ENCODE data around the gene TUBB6. TPM values are rescaled to one million over a fixed set of nuclear protein-coding genes. Genes with fewer than 3 reads are reported as not detected.
A peak's percentile ranks its signal among the peaks of the same experiment; 100 is the strongest.

Gene TUBB6
- total RNA-seq, 1 experiment from 2014 or later = 149 TPM

DNA sequence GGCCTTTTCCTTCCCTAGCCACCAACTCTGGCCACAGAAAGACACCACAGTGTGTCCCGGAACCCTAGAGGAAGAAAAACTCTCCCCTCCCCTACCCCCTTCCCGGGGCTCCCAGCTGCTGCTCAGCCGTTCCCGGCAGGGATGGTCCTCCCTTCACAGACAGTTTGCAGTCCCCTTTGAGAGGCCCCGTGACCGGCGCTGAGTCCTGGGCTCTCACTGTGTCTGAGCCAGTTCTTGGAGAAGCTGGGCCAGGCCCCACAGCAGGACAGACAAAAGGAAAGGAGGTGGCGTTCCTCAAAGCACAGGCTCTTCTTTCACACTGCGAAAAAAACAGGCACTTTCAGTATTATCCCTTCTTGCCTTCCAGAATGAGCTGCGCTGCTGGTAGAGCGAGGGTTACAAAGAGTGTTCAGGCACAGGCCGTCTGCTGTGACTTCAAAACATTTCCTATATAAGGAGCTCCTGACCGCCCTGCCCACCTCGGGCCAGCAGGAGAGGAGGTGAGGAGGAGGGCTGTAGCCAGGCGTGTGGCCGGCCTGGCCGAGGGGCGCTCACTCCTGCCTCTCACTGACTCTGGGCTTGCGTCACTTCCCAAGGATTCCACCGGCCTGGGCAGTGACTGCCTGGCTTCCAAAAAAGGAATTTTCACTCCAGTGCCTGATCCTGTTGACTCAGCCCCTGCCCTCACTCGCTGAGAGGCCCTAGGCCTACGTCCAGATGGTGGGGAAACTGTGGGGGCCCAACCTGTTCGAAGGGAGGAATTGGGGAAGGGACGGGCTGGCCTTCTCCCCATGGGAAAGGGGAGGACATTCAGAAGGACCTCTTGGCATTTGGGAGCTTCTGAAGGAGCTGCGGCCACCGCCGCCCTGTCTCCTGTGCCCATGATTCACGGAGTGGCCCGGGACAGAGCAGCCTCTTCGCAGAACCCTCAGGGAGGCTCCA, 29.0 kb upstream of the TUBB6 start:
- H3K4me3 ChIP-seq (ENCODE audit: low read depth, low read length) = peak overlapping the region; percentile 15
- ChIA-PET POLR2A (interaction anchor here (0.5 to 2.5 kb wide), 9 partner anchors 7 to 113 kb away, joined by 3 to 28 read pairs (median 4); partner anchors contain the start of gene AFG3L2), CTCF (interaction anchor here (0.9 to 2.3 kb wide), 9 partner anchors 9 to 98 kb away, joined by 3 to 17 read pairs (median 4); partner anchors contain the start of gene AFG3L2)
- H3K4me1 ChIP-seq = peaks cover 32% of the 10 kb centered on the region
- Mint-ChIP-seq H3K4me3 (ENCODE audit: unreplicated experiment) (peak overlapping the region; percentile 60), H3K9me3 (ENCODE audit: unreplicated experiment) (no peaks in the 10 kb centered on the region), H3K27me3 (ENCODE audit: insufficient read depth, unreplicated experiment) (no peaks in the 10 kb centered on the region), H3K27ac (ENCODE audit: unreplicated experiment) (peak overlapping the region; percentile 95), H3K4me1 (ENCODE audit: low read depth, unreplicated experiment) (peaks cover 10% of the 10 kb centered on the region), H3K36me3 (ENCODE audit: insufficient read depth, unreplicated experiment) (no peaks in the 10 kb centered on the region)
- H3K9me3 ChIP-seq = no peaks in the 10 kb centered on the region
- TF ChIP-seq CTCF (IDR thresholded peaks at IDR 0.05; ENCODE audit: insufficient read depth in 1 of 2, low read depth in 1 of 2, low read length in 1 of 2, severe bottlenecking in 1 of 2, unreplicated experiment in 1 of 2) = peak in 1 of 2 experiments; percentile 28
- intact Hi-C loops (cut with micrococcal nuclease; ENCODE audit: unreplicated experiment) = loop anchor here (1.0 to 2.0 kb wide), 3 partner anchors 9 to 58 kb away; partner anchors contain the start of gene TUBB6
- BruUV-seq (replicated peaks) = TSS peak; percentile 94
- H3K36me3 ChIP-seq (ENCODE audit: control insufficient read depth, insufficient read depth, low read length) = no peaks in the 10 kb centered on the region
- peak; percentile 86 to 90 for DNase-seq
- H3K27me3 ChIP-seq (replicated peaks; ENCODE audit: control insufficient read depth, insufficient read depth, low read length) = no peaks in the 10 kb centered on the region

DNA sequence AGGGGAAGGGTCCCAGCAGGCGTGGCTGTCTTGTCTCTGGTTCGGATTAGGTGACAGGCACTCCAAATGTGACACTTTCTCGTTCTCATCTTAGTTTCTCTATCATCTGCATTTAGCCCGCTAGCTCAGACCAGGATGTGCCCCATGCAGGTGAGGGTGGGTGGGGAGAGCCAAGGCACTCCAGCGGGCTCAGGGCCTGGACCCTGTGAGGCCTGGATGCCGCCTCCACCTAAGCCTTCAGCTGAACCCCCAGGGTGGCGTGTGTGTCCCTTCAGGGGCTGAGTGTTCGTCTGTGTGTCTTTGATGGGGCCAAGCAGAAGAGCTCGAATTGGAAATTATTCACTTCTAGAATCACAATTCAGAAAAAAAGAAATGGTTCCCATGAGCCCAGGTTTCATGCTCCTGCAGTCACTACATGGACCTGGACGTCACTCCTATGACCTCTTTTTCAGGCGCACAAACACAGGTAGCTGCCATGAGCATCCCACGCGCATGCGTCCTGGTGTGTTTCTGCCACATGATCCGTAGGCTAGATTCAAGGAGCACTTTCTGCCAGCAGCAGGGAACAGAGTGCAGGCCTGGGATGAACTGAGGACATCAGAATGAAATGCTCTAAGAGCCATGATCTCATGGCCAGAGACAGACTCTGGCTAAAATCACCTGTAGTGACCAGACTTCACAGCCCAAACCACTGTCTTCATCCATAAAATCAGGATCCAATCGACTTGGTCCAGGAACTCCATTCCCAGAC, 28.1 kb upstream of the TUBB6 start:
- BruUV-seq (replicated peaks) = TSS peak; percentile 80
- Histone ChIP-seq H3K4me3 (ENCODE audit: low read depth, low read length) (no peak overlapping the region), H3K27me3 (replicated peaks; ENCODE audit: control insufficient read depth, insufficient read depth, low read length) (no peaks in the 10 kb centered on the region), H3K36me3 (ENCODE audit: control insufficient read depth, insufficient read depth, low read length) (no peaks in the 10 kb centered on the region), H3K4me1 (peaks cover 32% of the 10 kb centered on the region), H3K9me3 (no peaks in the 10 kb centered on the region)
- intact Hi-C loops (cut with micrococcal nuclease; ENCODE audit: unreplicated experiment) = loop anchor here (1.0 to 2.0 kb wide), 2 partner anchors 8 to 29 kb away; partner anchors contain the start of gene TUBB6
- peak overlapping the region; percentile 95 for H3K27ac Mint-ChIP-seq (ENCODE audit: unreplicated experiment)
- ChIA-PET CTCF (interaction anchor here (2.3 kb wide), 1 partner anchor 48 kb away, joined by 7 read pairs; no protein-coding TSS in a partner anchor), POLR2A (interaction anchor here (0.5 to 2.5 kb wide), 5 partner anchors 8 to 112 kb away, joined by 3 to 28 read pairs (median 8); partner anchors contain the start of gene AFG3L2)
- no peaks in the 10 kb centered on the region for H3K36me3 Mint-ChIP-seq (ENCODE audit: insufficient read depth, unreplicated experiment)
- H3K4me3 Mint-ChIP-seq (ENCODE audit: unreplicated experiment) = peak overlapping the region; percentile 60
- no peak for TF ChIP-seq CTCF (IDR thresholded peaks at IDR 0.05; ENCODE audit: insufficient read depth in 1 of 2, low read depth in 1 of 2, low read length in 1 of 2, severe bottlenecking in 1 of 2, unreplicated experiment in 1 of 2)
- DNase-seq = no peak
- H3K4me1 Mint-ChIP-seq (ENCODE audit: low read depth, unreplicated experiment) = peaks cover 10% of the 10 kb centered on the region
- no peaks in the 10 kb centered on the region for H3K9me3 Mint-ChIP-seq (ENCODE audit: unreplicated experiment)
- no peaks in the 10 kb centered on the region for H3K27me3 Mint-ChIP-seq (ENCODE audit: insufficient read depth, unreplicated experiment)

DNA sequence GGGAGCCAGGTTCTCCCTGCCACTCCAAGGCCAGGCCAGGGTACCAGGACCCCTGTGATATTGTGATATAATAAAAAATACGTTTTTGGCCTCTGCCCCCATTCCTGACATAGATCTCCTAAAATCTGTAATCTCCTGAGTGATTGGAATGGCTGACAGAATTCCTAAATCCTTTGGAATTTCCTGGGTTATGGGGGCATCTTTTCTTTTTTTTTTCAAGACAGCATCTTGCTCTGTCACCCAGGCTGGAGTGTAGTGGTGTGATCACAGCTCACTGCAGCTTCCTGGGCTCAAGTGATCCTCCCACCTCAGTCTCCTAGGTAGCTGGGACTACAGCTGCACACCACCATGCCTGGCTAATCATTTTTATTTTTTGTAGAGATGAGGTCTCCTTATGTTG, 26.2 kb upstream of the TUBB6 start:
- H3K36me3 Mint-ChIP-seq (ENCODE audit: insufficient read depth, unreplicated experiment) = no peaks in the 10 kb centered on the region
- intact Hi-C loops (cut with micrococcal nuclease; ENCODE audit: unreplicated experiment) = no loop called here

More for the DNA sequence above, 26.2 kb upstream of the TUBB6 start:
- H3K27me3 ChIP-seq (replicated peaks; ENCODE audit: control insufficient read depth, insufficient read depth, low read length) = no peaks in the 10 kb centered on the region
- CTCF ChIA-PET = interaction anchor here (3.2 kb wide), 1 partner anchor 10 kb away, joined by 17 read pairs; no protein-coding TSS in a partner anchor
- Mint-ChIP-seq H3K4me1 (ENCODE audit: low read depth, unreplicated experiment) (peaks cover 10% of the 10 kb centered on the region), H3K27ac (ENCODE audit: unreplicated experiment) (peak overlapping the region; percentile 29), H3K9me3 (ENCODE audit: unreplicated experiment) (no peaks in the 10 kb centered on the region), H3K4me3 (ENCODE audit: unreplicated experiment) (no peak overlapping the region), H3K27me3 (ENCODE audit: insufficient read depth, unreplicated experiment) (no peaks in the 10 kb centered on the region)
- TF ChIP-seq CTCF (IDR thresholded peaks at IDR 0.05; ENCODE audit: insufficient read depth in 1 of 2, low read depth in 1 of 2, low read length in 1 of 2, severe bottlenecking in 1 of 2, unreplicated experiment in 1 of 2) = no peak
- no peaks in the 10 kb centered on the region for H3K36me3 ChIP-seq (ENCODE audit: control insufficient read depth, insufficient read depth, low read length)
- BruUV-seq (replicated peaks) = no TSS peak
- no peaks in the 10 kb centered on the region for H3K9me3 ChIP-seq
- POLR2A ChIA-PET = no interaction called here
- H3K4me1 ChIP-seq = peaks cover 32% of the 10 kb centered on the region
- H3K4me3 ChIP-seq (ENCODE audit: low read depth, low read length) = no peak overlapping the region
- DNase-seq = no peak
